Glomerular endothelial cell (primary cell): ENCODE results near the gene AP4S1. TPM values are rescaled to one million over a fixed set of nuclear protein-coding genes. Genes with fewer than 3 reads are reported as not detected.

Experiments used
- DNase-seq: peaks from one replicate; pipeline ENCODE4 v3.0.0-alpha.2; 2011; ENCODE audit warnings: low read depth, low spot score; ENCODE audit errors: extremely low read depth
- total RNA-seq: library from RNA; depleted of rRNA; stranded (reverse); fragments of >200 nt; gene quantifications from 2 replicates; pipeline ENCODE4 v1.2.3, GENCODE V29; 2015

Gene AP4S1, protein sequence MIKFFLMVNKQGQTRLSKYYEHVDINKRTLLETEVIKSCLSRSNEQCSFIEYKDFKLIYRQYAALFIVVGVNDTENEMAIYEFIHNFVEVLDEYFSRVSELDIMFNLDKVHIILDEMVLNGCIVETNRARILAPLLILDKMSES
- 2.4 and 3.7 TPM in 2 replicates for total RNA-seq

GRCh38 chr14:31025367-31026076, at the start of gene AP4S1:
Gene AP4S1 (plus strand): TSS chr14:31025649. CDS start chr14:31066197, 40,548 bp downstream.
- no peak for DNase-seq

- no peak for DNase-seq
Observed at GRCh38 chr14:30977752-30978151, 47.7 kb upstream of the AP4S1 start.

DNA sequence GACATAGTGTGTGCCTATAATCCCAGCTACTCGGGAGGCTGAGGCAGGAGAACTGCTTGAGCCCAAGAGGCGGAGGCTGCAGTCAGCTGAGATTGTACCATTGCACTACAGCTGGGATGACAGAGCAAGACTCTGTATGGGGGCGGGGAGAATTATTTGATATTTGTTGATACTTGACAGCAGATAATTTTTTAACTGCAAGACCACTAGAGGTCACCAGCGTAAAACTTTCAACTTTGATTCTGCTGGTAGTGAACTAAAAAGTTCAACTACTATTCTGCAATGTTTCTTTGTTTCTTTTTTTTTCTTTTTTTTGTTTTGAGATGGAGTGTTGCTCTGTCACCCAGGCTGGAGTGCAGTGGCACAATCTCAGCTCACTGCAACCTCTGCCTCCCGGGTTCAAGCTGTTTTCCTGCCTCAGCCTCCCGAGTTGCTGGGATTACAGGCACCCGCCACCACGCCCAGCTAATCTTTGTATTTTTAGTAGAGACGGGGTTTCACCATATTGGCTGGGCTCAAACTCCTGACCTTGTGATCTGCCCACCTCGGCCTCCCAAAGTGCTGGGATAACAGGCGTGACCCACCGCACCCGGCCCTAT, 45.2 kb upstream of the AP4S1 start:
- DNase-seq: peak; percentile 56

DNA sequence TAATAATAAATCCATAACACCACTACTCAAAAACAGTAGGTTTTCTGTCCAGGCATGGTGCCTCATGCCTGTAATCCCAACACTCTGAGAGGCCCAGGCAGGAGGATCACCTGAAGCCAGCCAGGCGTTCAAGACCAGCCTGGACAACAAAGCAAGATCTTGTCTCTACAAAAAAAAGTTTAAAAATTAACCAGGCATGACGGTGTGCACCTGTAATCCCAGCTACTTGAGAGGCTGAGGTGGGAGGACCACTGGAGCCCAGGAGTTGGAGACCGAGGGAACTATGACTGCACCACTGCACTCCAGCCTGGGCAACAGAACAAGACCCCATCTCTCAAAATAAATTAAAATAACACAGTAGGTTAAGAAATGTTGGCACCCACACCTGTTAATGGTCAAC, 44.5 kb upstream of the AP4S1 start:
- no peak for DNase-seq

GRCh38 chr14:30982533-30982932, 42.9 kb upstream of the AP4S1 start:
- no peak for DNase-seq

- DNase-seq: no peak
Observed at GRCh38 chr14:30983858-30984257, 41.6 kb upstream of the AP4S1 start.

- no peak for DNase-seq
Observed at GRCh38 chr14:30985796-30986195, 39.7 kb upstream of the AP4S1 start.

DNA sequence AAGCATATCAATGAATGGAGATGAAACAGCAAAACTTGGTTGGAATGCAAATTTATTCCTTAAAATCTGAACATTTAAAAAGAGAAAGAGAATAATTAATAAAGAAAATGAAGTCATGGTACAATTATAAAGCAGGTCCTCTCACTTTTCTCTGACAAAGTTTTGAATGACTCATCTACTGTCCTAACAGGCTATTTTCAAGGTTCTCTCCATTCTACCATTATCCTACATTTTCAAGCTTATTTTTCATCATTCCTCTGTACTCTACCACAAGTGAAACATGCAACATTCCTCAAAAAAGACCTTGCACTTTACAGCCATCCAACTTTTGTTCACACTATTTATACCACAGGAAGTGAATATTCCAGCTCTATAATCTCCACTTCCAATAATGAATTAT, 36.9 kb upstream of the AP4S1 start:
- DNase-seq: no peak

GRCh38 chr14:30990770-30991169, 34.7 kb upstream of the AP4S1 start:
- no peak for DNase-seq

DNA sequence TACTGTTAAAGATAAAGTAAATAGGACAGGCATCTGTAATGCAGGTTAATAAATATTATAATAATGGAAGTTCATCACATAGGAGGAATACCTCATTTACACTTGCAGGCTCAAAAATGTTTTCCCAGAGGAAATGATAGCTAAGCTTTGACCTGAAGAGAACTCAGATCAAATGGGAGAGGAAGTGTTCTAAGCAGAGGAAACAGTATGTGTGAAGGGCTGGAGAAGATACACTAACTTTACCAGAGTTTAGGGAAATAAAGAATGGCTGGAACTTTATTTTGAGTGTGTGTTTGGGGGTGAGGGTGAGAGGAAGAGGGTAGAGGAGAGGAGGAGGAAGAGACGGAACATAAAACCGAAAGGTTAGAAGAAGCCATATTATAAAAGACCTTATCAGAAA, 34.0 kb upstream of the AP4S1 start:
- DNase-seq: no peak

- DNase-seq: no peak
Observed at GRCh38 chr14:30993071-30993470, 32.4 kb upstream of the AP4S1 start.

- no peak for DNase-seq
Observed at GRCh38 chr14:30994681-30995620, 30.5 kb upstream of the AP4S1 start.

DNA sequence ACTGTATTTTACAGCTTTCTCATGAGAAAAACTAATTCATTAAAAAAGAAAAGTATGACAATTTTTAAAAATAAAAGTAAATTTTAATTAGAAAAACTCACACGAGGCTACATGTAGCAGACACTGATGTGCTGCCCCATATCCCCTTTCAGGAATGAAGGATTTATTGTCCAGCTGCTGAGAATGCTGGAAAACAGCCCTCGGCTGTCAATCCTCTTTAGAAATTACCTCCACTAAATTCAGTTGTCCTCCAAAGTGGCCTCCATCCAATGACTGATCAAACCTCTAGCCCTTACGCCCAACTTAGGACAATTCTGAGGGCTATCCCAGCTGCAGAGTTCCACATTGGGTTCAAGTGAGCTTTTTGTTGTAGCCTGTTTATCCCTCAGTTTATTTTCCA, 29.8 kb upstream of the AP4S1 start:
- DNase-seq: no peak

DNA sequence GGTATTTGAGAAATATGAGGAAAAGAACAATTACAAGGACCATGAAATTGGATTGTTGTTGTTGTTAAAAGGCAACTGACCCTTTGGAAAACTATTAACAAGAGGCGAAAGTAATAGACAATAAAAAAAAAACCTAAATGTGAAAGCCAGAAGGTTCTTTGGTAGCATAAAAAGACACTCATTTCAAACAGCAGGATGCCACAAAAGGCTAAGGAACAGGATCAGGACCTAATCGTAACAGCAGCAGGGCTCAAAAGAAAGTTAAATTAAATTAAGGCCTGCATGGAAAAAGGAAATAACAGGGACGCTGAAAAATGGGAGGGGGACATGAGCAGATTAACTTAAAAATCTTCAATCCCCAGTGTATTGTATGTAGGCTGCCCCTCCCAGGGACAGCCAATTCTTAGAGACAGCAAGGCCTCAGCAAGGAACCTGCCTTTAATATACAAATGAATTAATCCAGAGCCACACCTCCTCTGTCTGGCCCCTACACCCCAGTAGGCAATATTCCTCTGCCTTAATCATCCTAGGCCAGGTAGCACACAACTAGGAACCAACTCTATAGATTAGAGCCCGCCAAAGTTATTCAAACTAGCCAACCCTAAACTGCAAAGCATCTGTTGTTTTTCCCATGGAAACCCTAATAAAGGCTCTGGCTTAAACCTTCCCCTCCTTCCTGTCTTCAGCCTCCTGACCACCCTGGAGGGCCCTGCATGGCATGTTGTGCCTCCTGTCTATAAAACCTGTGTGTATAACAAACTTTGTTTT, 28.4 kb upstream of the AP4S1 start:
- no peak for DNase-seq

DNA sequence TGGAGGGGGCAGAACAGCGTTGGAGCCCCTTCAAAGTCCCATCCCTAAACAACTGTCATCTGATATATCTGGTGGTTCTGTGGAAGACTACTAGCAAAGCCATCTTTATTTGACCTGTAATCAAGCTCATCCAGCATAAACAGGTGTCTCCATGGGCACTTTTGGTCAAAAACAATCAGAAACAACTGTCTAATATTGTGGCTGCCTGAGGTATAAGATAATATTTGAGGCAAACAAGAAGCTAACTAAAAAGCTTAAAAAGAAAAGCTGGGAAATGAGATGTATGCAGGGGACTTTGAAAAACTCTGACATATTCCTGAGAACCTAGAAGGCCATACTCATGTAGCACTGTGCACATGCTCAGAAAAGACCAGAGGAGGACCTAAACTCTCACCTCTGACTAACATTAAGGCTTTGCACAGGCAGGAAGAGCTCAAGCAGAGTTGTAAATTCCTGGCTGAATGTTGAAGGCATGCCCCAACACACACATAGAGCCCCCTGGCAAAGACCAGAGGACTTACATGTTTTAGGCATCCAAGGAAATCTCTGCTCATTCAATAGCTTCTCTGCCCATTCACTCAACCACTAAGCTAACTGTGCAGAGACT, 27.2 kb upstream of the AP4S1 start:
- DNase-seq: no peak

- no peak for DNase-seq
Observed at GRCh38 chr14:30999038-30999773, 26.2 kb upstream of the AP4S1 start.

- no peak for DNase-seq
Observed at GRCh38 chr14:31000629-31001338, 24.7 kb upstream of the AP4S1 start.

DNA sequence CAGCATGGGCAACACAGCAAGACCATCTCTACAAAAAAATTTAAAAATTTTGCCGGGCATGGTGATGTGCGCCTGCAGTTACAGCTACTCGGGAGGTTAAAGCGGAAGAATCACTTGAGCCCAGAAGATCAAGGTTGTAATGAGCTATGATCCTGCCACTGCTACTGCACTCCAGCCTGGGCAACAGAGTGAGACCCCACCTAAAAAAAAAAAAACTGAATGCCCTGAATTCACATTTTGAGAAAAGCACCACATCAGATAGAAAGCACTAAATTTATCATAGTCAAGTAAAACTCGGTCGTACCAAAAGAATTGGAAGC, 24.1 kb upstream of the AP4S1 start:
- no peak for DNase-seq

DNA sequence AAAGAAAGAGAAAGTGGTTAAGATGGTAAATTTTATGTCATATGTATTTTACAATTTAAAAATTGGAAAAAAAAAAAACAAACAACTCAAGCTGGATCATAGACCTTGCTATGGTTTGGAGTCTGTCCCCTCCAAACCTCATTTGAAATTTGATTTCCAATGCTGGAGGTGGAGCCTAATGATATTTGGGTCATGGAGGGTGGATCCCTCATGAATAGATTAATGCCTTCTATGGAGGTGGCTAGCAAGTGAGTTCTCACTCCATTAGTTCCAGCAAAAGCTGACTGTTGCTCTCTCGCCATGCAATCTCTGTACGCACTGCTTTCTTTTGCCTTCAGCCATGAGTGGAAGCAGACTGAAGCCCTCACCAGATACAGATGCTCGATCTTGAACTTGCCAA, 22.2 kb upstream of the AP4S1 start:
- no peak for DNase-seq
